HG03575 (cell line): ENCODE data around the gene LIPG.
"Not testable (repeated sequence)": the region's sequence is repeated elsewhere in the genome, so short reads cannot be mapped to it uniquely, and the experiment has no call there.

Source experiments
- ATAC-seq: cut with Tn5 transposase; IDR thresholded peaks from one replicate; pipeline ENCODE4 v1.9.1; 2021; ENCODE audit not compliant: unreplicated experiment, insufficient number of reproducible peaks, low FRiP score; ENCODE audit errors: extremely low read depth

The LIPG gene

GRCh38 chr18:49537232-49537896, 24.5 kb upstream of the LIPG start:
- ATAC-seq, result no peak

- ATAC-seq, result no peak
Observed at GRCh38 chr18:49544362-49544761, 17.5 kb upstream of the LIPG start.

- ATAC-seq, result no peak
Observed at GRCh38 chr18:49546278-49546677, 15.6 kb upstream of the LIPG start.

GRCh38 chr18:49546719-49547273, 15.1 kb upstream of the LIPG start:
- no peak for ATAC-seq

GRCh38 chr18:49547701-49548100, 14.2 kb upstream of the LIPG start:
- ATAC-seq, result no peak

- ATAC-seq, result no peak
Observed at GRCh38 chr18:49548229-49548636, 13.6 kb upstream of the LIPG start.

- no peak for ATAC-seq
Observed at GRCh38 chr18:49550621-49551339, 11.1 kb upstream of the LIPG start.

GRCh38 chr18:49553003-49553402, 8.9 kb upstream of the LIPG start:
- no peak for ATAC-seq

- ATAC-seq, result no peak
Observed at GRCh38 chr18:49555641-49556040, 6.2 kb upstream of the LIPG start.

GRCh38 chr18:49558356-49558755, 3.5 kb upstream of the LIPG start:
- ATAC-seq, result no peak

- ATAC-seq, result not testable (repeated sequence)
Observed at GRCh38 chr18:49559326-49559931, 2.4 kb upstream of the LIPG start.

GRCh38 chr18:49560277-49560623, 1.6 kb upstream of the LIPG start:
- ATAC-seq, result no peak

- no peak for ATAC-seq
Observed at GRCh38 chr18:49560624-49561288, 1.1 kb upstream of the LIPG start.

- no peak for ATAC-seq
Observed at GRCh38 chr18:49562481-49563129, 748 bp downstream of the LIPG start.

- ATAC-seq, result no peak
Observed at GRCh38 chr18:49563130-49563540, 1.3 kb downstream of the LIPG start.

GRCh38 chr18:49563701-49564517, 2.1 kb downstream of the LIPG start:
- ATAC-seq, result no peak

- no peak for ATAC-seq
Observed at GRCh38 chr18:49564518-49564834, 2.6 kb downstream of the LIPG start.

GRCh38 chr18:49565101-49565500, 3.2 kb downstream of the LIPG start:
- ATAC-seq, result no peak
